MCF 10A (cell line): ENCODE results near the gene GBGT1. TPM values are rescaled to one million over a fixed set of nuclear protein-coding genes. Genes with fewer than 3 reads are reported as not detected.

Experiments
- BruUV-seq: library from RNA; stranded (reverse); fragments of 400-500 nt; replicated peaks from 2 replicates; lab custom pipeline; 2021; lab: Mats Ljungman, UMichigan
- CTCF ChIA-PET: fragments of 300-600 bp; sonication (Branson Sonifier 250); formaldehyde crosslinking; extraction: SDS; loops from one replicate; lab custom pipeline; 2021; ENCODE audit warnings: antibody characterized with exemption, inconsistent platforms; lab: Yijun Ruan, JAX
- POLR2A ChIA-PET: fragments of 300-600, 350-650 bp; sonication (Branson Sonifier 250); formaldehyde crosslinking; extraction: SDS; loops from one replicate; lab custom pipeline; 2020; ENCODE audit warnings: antibody characterized with exemption, inconsistent platforms; lab: Yijun Ruan, JAX
- DNase-seq: peaks from one replicate; pipeline ENCODE4 v3.0.0-alpha.2; 2018; ENCODE audit not compliant: unreplicated experiment
- H3K27ac Mint-ChIP-seq: one replicate; pipeline ENCODE4 v1.8.0; 2022; ENCODE audit warnings: mild to moderate bottlenecking, low read depth, mixed read lengths; ENCODE audit not compliant: unreplicated experiment
- H3K27me3 Mint-ChIP-seq: one replicate; pipeline ENCODE4 v1.8.0; 2022; ENCODE audit warnings: mixed read lengths; ENCODE audit not compliant: insufficient read depth, unreplicated experiment
- H3K36me3 Mint-ChIP-seq: one replicate; pipeline ENCODE4 v1.8.0; 2022; ENCODE audit warnings: mild to moderate bottlenecking, moderate library complexity, mixed read lengths; ENCODE audit not compliant: insufficient read depth, unreplicated experiment
- H3K4me1 Mint-ChIP-seq: one replicate; pipeline ENCODE4 v1.8.0; 2022; ENCODE audit warnings: mixed read lengths; ENCODE audit not compliant: insufficient read depth, unreplicated experiment
- H3K4me3 Mint-ChIP-seq: one replicate; pipeline ENCODE4 v1.8.0; 2022; ENCODE audit warnings: mild to moderate bottlenecking, moderate library complexity, mixed read lengths; ENCODE audit not compliant: unreplicated experiment
- H3K9me3 Mint-ChIP-seq: one replicate; pipeline ENCODE4 v1.8.0; 2022; ENCODE audit warnings: mixed read lengths; ENCODE audit not compliant: unreplicated experiment
- intact Hi-C: fragments of 100-400 bp; cut with micrococcal nuclease; formaldehyde crosslinking; loops from 2 replicates; pipeline ENCODE4 v1.14.1; 2022
- total RNA-seq: library from RNA; stranded (reverse); gene quantifications from 2 replicates; pipeline ENCODE4 v1.2.3, GENCODE V29; 2022
- TF ChIP-seq, protein P1 (sequence below): fragments of 200-600 bp; IDR thresholded peaks from one replicate; pipeline ENCODE4 v1.8.0; 2022; ENCODE audit warnings: antibody characterized with exemption, mild to moderate bottlenecking; ENCODE audit not compliant: unreplicated experiment

GBGT1 gene
- total RNA-seq, 1 experiment from 2014 or later = not detected

DNA sequence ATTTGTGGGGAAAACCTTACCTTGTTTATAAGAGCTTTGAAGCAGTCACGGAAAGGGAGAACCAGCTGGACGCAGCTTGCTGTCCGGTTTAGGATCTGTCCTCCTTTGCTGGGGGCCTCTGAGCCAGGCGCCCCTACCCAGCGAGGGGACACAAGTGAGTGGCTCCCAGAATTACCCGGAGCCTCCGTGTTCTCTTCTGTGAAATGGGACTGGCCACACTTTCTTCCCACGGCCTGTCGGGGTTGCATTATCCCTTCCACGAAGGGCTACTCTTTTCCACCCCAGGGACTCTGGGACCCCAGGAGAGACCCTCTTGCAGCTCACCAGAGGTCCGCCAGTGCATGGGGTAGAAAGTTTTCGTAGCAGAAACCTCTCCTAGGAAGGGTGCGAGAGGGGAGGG, 477 bp upstream of the GBGT1 start:
- no peak for DNase-seq
- Mint-ChIP-seq H3K27me3 (no peaks in the 10 kb centered on the region), H3K36me3 (no peaks in the 10 kb centered on the region), H3K27ac (no peak overlapping the region), H3K4me1 (no peaks in the 10 kb centered on the region), H3K4me3 (no peak overlapping the region), H3K9me3 (no peaks in the 10 kb centered on the region)
- intact Hi-C loops = no loop called here
- POLR2A ChIA-PET = interaction anchor here (0.6 to 0.7 kb wide), 2 partner anchors 13 to 17 kb away, joined by 3 to 4 read pairs; no protein-coding TSS in a partner anchor
- TF ChIP-seq, protein P1, sequence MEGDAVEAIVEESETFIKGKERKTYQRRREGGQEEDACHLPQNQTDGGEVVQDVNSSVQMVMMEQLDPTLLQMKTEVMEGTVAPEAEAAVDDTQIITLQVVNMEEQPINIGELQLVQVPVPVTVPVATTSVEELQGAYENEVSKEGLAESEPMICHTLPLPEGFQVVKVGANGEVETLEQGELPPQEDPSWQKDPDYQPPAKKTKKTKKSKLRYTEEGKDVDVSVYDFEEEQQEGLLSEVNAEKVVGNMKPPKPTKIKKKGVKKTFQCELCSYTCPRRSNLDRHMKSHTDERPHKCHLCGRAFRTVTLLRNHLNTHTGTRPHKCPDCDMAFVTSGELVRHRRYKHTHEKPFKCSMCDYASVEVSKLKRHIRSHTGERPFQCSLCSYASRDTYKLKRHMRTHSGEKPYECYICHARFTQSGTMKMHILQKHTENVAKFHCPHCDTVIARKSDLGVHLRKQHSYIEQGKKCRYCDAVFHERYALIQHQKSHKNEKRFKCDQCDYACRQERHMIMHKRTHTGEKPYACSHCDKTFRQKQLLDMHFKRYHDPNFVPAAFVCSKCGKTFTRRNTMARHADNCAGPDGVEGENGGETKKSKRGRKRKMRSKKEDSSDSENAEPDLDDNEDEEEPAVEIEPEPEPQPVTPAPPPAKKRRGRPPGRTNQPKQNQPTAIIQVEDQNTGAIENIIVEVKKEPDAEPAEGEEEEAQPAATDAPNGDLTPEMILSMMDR = no peak
- CTCF ChIA-PET = no interaction called here
- BruUV-seq = no TSS peak

DNA sequence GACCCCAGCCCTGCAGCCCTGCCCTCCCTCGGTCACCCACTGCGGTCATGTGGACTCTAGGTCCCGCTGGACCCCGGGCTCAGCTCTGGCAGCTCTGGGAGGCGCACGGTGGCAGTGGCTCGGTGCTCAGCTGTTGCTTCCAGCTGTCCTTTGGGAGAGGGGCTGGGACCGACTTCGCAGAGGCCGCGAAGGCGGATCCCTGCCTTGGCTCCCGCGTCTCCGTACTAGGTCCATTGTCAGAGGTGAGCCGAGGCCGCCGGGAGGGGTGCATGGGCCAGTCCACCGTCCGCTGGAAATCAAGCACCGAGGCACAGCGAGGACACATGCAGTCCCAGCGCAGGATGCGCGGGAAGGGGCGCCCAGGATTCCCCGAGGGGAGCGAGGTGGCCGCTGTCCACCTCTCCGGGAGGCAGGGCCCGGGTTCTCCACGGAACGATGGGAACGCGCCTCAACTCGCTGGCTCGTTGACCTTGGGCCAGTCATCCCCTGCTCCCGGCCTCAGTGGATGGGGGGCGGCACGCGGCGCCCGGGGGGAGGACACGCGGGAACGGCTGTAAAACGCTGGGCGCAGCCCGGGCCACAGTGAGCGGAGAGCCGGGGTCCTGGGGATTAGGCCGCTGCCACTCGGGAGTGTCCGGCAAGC, 732 bp downstream of the GBGT1 start:
- Mint-ChIP-seq H3K27ac (no peak overlapping the region), H3K36me3 (no peaks in the 10 kb centered on the region), H3K27me3 (no peaks in the 10 kb centered on the region), H3K9me3 (no peaks in the 10 kb centered on the region), H3K4me3 (no peak overlapping the region), H3K4me1 (no peaks in the 10 kb centered on the region)
- DNase-seq = no peak
- TF ChIP-seq, protein P1 = no peak
- ChIA-PET POLR2A (no interaction called here), CTCF (no interaction called here)
- BruUV-seq = no TSS peak
- intact Hi-C loops = no loop called here

- POLR2A ChIA-PET = no interaction called here
- H3K4me1 Mint-ChIP-seq = no peaks in the 10 kb centered on the region
- no TSS peak for BruUV-seq
- H3K27ac Mint-ChIP-seq = no peak overlapping the region
- no peaks in the 10 kb centered on the region for H3K27me3 Mint-ChIP-seq
- DNase-seq = no peak
- TF ChIP-seq, protein P1 = no peak
- H3K9me3 Mint-ChIP-seq = no peaks in the 10 kb centered on the region
- intact Hi-C loops = no loop called here
- H3K4me3 Mint-ChIP-seq = no peak overlapping the region
- no peaks in the 10 kb centered on the region for H3K36me3 Mint-ChIP-seq
- CTCF ChIA-PET = interaction anchor here (0.6 to 0.8 kb wide), 2 partner anchors 9 to 907 kb away, joined by 3 to 4 read pairs; no protein-coding TSS in a partner anchor
These were observed 2.2 kb downstream of the GBGT1 start for GRCh38 chr9:133161547-133161950.

DNA sequence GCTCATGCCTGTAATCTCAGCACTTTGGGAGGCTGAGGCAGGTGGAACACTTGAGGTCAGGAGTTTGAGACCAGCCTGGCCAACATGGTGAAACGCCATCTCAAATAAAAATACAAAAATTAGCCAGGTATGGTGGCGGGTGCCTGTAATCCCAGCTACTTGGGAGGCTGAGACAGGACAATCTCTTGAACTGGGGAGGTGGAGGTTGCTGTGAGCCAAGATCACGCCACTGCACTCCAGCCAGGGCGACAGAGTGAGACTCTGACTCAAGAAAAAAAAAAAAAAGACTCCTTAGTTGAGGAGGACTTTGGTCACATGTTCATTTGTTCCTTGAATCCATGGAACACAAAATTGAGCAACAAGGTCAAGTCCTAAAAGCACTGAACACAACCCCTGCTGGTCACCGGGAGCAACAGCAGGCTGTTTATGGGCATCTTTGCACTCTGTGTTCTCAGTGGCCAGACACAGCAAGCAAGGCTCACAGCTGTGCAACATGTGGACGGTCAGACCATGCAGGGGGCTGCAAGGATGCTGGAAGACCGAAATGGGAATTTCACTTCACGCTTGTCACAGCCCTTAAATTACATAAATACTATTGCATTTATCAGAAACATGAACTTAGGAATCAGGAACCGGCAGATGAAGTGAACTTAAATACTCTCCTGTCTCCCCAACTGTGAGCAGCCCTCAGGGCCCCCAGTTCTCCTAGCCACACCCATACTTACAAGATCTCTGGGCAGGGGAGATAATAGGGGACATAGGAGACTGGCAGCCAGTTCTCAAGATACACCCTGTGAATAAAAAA, 2.8 kb downstream of the GBGT1 start:
- Mint-ChIP-seq H3K4me1 (no peaks in the 10 kb centered on the region), H3K27ac (peak overlapping the region; percentile 63), H3K9me3 (no peaks in the 10 kb centered on the region), H3K4me3 (no peak overlapping the region), H3K36me3 (no peaks in the 10 kb centered on the region), H3K27me3 (no peaks in the 10 kb centered on the region)
- no TSS peak for BruUV-seq
- POLR2A ChIA-PET = interaction anchor here (0.7 to 1.0 kb wide), 2 partner anchors 12 to 169 kb away, joined by 3 read pairs; no protein-coding TSS in a partner anchor
- peak; percentile 86 for DNase-seq
- intact Hi-C loops = no loop called here
- TF ChIP-seq, protein P1 = peak; percentile 59
- CTCF ChIA-PET = interaction anchor here (0.6 to 1.2 kb wide), 5 partner anchors 10 to 908 kb away, joined by 3 to 6 read pairs (median 4); no protein-coding TSS in a partner anchor
